Small intestine (tissue), 7 donors: Measurements from ENCODE around the gene DFFB. TPM values are rescaled to one million over a fixed set of nuclear protein-coding genes. Genes with fewer than 3 reads are reported as not detected.

Experiments used
- DNase-seq, 2 donors: peaks; one replicate each; pipeline versions ENCODE4 v3.0.0 to v3.0.0-alpha.2; 2013
- FAIRE-seq: peaks from 2 replicates; lab custom pipeline; 2012; peaks lifted over from hg19 to GRCh38; lab: Jason Lieb, UNC
- H3K27ac ChIP-seq, 3 donors: one replicate each; pipeline ENCODE4 v1.5.1; 2013; ENCODE audit warnings: low read length in 2 of 3, mild to moderate bottlenecking in 2 of 3, control low read depth in 1 of 3, inconsistent platforms in 1 of 3, low read depth in 1 of 3, moderate library complexity in 1 of 3
- H3K27me3 ChIP-seq, 3 donors: one replicate each; pipeline ENCODE4 v1.6.1; 2013; ENCODE audit warnings: low read length in 3 of 3, inconsistent platforms in 1 of 3; ENCODE audit not compliant: control insufficient read depth in 3 of 3, insufficient read depth in 3 of 3
- H3K36me3 ChIP-seq, 3 donors: one replicate each; pipeline ENCODE4 v1.6.1; 2013; ENCODE audit warnings: low read length in 3 of 3, inconsistent platforms in 1 of 3, low read depth in 1 of 3, mild to moderate bottlenecking in 1 of 3, moderate library complexity in 1 of 3; ENCODE audit not compliant: control insufficient read depth in 3 of 3, insufficient read depth in 2 of 3
- H3K4me1 ChIP-seq, 3 donors: one replicate each; pipeline ENCODE4 v1.6.1; 2013; ENCODE audit warnings: low read length in 2 of 3, inconsistent platforms in 1 of 3, low read depth in 1 of 3, mild to moderate bottlenecking in 1 of 3, moderate library complexity in 1 of 3; ENCODE audit not compliant: control insufficient read depth in 3 of 3, insufficient read depth in 2 of 3
- H3K4me3 ChIP-seq, 3 donors: one replicate each; pipeline ENCODE4 v1.5.1; 2013; ENCODE audit warnings: low read length in 3 of 3, control low read depth in 1 of 3, inconsistent platforms in 1 of 3, low read depth in 1 of 3, mild to moderate bottlenecking in 1 of 3, moderate library complexity in 1 of 3
- H3K9me3 ChIP-seq, 2 donors: one replicate each; pipeline ENCODE4 v1.6.1; 2013; ENCODE audit warnings: low read depth in 1 of 2, low read length in 1 of 2; ENCODE audit not compliant: control insufficient read depth in 2 of 2, insufficient read depth in 1 of 2
- WGBS, 3 donors: extraction: QIAGEN DNeasy Blood & Tissue Kit; methylation state at CpG; one replicate each; pipeline ENCODE4 v1.1.7; 2013; 5-methylcytosine and 5-hydroxymethylcytosine counted together
- polyA plus RNA-seq, 4 donors: library from polyadenylated mRNA; stranded (reverse) in 3 of 4; unstranded in 1 of 4; fragments of 200-250 nt in 3 of 4; fragments of 120-200 nt in 1 of 4; gene quantifications; one replicate each; pipeline versions ENCODE4 v1.2.1 to v1.2.3, GENCODE V29; 2013
- donor health status: healthy with polysubstance abuse.
- donor health status: control.
- donor health status: control.
- donor health status: Bipolar disorder and iron deficiency.
- donor health status: healthy.

DFFB gene
- polyA plus RNA-seq, 4 donors: 8.7 to 22.6 (median 11.9) TPM

- Histone ChIP-seq H3K4me1 (no peaks in the 10 kb centered on the region), H3K4me3 (no peak overlapping the region), H3K27ac (no peak overlapping the region), H3K9me3 (no peaks in the 10 kb centered on the region), H3K27me3 (no peaks in the 10 kb centered on the region), H3K36me3 (peaks cover 4 to 79% (median 35%) of the 10 kb centered on the region in 3 donors)
- FAIRE-seq (no peak), DNase-seq (no peak)
- WGBS, 3 donors: 89 to 93% (median 91%) methylated on average over 16 of the region's 16 CpGs
Measured at GRCh38 chr1:3822421-3822820, 34.9 kb upstream of the DFFB start.

DNA sequence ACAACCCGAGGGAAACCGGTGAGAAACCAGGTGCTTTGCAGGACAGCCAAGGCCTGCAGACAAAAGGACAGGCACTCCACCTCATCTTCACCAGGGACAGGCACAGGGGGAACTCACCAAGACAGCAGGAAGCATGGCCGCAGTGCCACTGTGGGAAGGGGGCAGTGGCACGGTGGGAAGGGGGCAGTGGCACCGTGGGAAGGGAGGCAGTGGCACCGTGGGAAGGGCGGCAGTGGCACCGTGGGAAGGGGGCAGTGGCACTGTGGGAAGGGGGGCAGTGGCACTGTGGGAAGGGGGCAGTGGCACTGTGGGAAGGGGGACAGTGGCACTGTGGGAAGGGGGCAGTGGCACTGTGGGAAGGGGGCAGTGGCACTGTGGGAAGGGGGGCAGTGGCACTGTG, 32.6 kb upstream of the DFFB start:
- H3K4me3 ChIP-seq: no peak overlapping the region
- 85 to 95% (median 91%) methylated on average over 6 to 8 of the region's 8 CpGs for WGBS, 3 donors
- FAIRE-seq (no peak), DNase-seq (no peak)
- peaks cover 10 to 85% (median 50%) of the 10 kb centered on the region in 3 donors for H3K36me3 ChIP-seq
- no peaks in the 10 kb centered on the region for H3K27me3 ChIP-seq
- H3K9me3 ChIP-seq: no peaks in the 10 kb centered on the region
- H3K4me1 ChIP-seq: no peaks in the 10 kb centered on the region
- no peak overlapping the region for H3K27ac ChIP-seq

DNA sequence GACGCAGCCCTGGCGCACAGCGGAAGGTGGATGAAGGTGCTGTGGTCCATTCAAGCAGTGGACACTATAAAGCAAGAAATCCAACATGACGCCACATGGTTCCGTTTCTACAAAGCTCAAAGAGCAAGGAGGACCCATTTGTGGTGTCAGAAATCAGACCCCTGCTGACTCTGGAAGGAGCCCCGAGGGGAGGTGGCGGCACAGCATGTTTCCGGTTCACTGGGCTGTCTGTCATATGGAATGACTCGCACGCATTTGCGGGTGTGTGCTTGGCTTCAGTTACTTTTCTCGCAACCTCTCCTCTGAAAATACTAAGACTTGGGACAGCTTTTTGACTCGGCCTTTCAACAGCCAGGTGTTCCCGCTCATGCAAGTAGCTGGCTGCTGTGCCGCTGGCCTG, 31.9 kb upstream of the DFFB start:
- H3K36me3 ChIP-seq: peaks cover 10 to 86% (median 48%) of the 10 kb centered on the region in 3 donors
- H3K4me3 ChIP-seq: no peak overlapping the region
- WGBS, 3 donors: 85 to 90% (median 87%) methylated on average over 15 of the region's 15 CpGs
- H3K27me3 ChIP-seq: no peaks in the 10 kb centered on the region
- H3K9me3 ChIP-seq: no peaks in the 10 kb centered on the region
- no peaks in the 10 kb centered on the region for H3K4me1 ChIP-seq
- H3K27ac ChIP-seq: no peak overlapping the region
- DNase-seq (no peak), FAIRE-seq (no peak)

- Histone ChIP-seq H3K4me1 (no peaks in the 10 kb centered on the region), H3K9me3 (no peaks in the 10 kb centered on the region), H3K4me3 (no peak overlapping the region), H3K27ac (no peak overlapping the region), H3K27me3 (no peaks in the 10 kb centered on the region), H3K36me3 (peaks cover 10 to 73% (median 44%) of the 10 kb centered on the region in 3 donors)
- 85 to 94% (median 92%) methylated on average over 13 to 14 of the region's 14 CpGs for WGBS, 3 donors
- DNase-seq: no peak
- no peak for FAIRE-seq
Measured at GRCh38 chr1:3827813-3828307, 29.4 kb upstream of the DFFB start.

- Histone ChIP-seq H3K27me3 (no peaks in the 10 kb centered on the region), H3K4me1 (no peaks in the 10 kb centered on the region), H3K4me3 (no peak overlapping the region), H3K36me3 (peaks cover 10 to 70% (median 41%) of the 10 kb centered on the region in 3 donors), H3K9me3 (no peaks in the 10 kb centered on the region), H3K27ac (no peak overlapping the region)
- no peak for FAIRE-seq
- 95 to 96% (median 95%) methylated on average over 8 of the region's 8 CpGs for WGBS, 3 donors
- DNase-seq: no peak
Measured at GRCh38 chr1:3828391-3828790, 28.9 kb upstream of the DFFB start.

DNA sequence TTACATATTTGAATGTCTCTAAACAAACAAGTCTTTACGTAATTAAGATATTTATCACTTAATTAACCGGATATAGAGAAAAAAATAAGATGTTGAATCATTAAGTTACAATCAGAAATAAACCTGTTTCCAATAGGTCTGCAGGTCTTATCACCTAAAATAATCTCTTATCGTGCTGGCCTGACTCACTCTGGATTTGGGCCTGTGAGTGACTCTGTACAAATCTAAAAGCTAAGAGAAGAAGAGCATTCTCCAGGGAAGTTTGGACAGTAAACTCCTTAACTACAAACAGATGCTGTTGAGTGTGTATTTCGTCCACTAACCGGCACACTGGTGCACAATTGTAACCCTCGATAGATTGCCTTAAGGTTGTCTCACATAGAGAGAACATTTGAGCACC, 25.6 kb upstream of the DFFB start:
- H3K36me3 ChIP-seq: peaks cover 12 to 56% (median 33%) of the 10 kb centered on the region in 3 donors
- WGBS, 3 donors: 78 to 83% (median 78%) methylated on average over 6 of the region's 6 CpGs
- FAIRE-seq: no peak
- H3K27me3 ChIP-seq: no peaks in the 10 kb centered on the region
- H3K4me3 ChIP-seq: no peak overlapping the region
- H3K9me3 ChIP-seq: no peaks in the 10 kb centered on the region
- H3K4me1 ChIP-seq: no peaks in the 10 kb centered on the region
- H3K27ac ChIP-seq: no peak overlapping the region
- DNase-seq: no peak

DNA sequence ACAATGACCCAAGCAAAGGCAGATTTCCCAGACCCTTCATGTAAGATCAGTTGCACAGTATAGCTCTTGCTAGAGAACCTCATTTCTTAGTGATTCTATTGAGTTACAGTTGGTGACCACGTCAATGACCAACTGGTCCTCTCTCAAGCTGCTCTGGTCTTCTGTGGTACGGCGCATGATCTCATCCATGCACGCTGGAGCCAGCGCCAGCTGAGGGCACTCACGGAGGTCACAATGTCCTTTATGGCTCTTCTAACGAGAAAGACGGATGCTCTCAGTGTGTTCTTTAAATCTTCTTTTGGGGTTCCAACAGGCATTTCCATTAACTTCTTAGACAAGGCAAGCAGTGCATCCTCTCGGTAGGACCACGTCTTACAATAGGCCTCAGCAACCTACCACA, 22.6 kb upstream of the DFFB start:
- FAIRE-seq: no peak

GRCh38 chr1:3836421-3836820, 20.9 kb upstream of the DFFB start:
- Histone ChIP-seq H3K27me3 (no peaks in the 10 kb centered on the region), H3K9me3 (peaks cover 0 to 13% of the 10 kb centered on the region in 2 donors), H3K36me3 (peaks cover 5 to 56% (median 27%) of the 10 kb centered on the region in 3 donors), H3K27ac (no peak overlapping the region), H3K4me3 (no peak overlapping the region), H3K4me1 (no peaks in the 10 kb centered on the region)
- FAIRE-seq: no peak
- 96 to 97% (median 97%) methylated on average over 10 to 11 of the region's 11 CpGs for WGBS, 3 donors
- DNase-seq: no peak

More for the DNA sequence above, 22.6 kb upstream of the DFFB start:
- WGBS, 3 donors: 91 to 98% (median 92%) methylated on average over 10 of the region's 10 CpGs
- Histone ChIP-seq H3K9me3 (peaks cover 0 to 13% of the 10 kb centered on the region in 2 donors), H3K36me3 (peaks cover 6 to 55% (median 30%) of the 10 kb centered on the region in 3 donors), H3K27me3 (no peaks in the 10 kb centered on the region), H3K4me1 (no peaks in the 10 kb centered on the region), H3K27ac (no peak overlapping the region), H3K4me3 (no peak overlapping the region)
- DNase-seq: no peak

DNA sequence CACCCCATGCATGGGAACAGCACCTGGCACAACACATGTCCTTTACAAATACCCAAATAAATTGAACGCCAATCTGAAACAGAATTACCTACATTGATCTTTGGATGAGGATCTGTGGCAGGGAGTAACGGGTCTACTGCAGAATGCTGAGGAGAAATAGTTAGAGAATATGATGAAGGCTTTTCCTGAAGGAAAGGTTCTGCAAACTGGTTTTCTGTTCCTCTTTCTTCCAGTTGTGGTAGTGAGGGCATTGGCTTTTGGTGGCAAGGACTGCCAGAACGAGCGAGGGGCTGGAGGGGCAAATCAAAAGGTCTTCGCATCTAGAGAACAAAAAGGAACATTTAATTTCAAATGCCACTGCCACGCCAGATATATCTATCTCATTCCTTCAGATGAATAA, 20.1 kb upstream of the DFFB start:
- 97 to 100% (median 98%) methylated on average over 6 of the region's 6 CpGs for WGBS, 3 donors
- FAIRE-seq (no peak), DNase-seq (no peak)
- H3K27ac ChIP-seq: no peak overlapping the region
- peaks cover 5 to 61% (median 24%) of the 10 kb centered on the region in 3 donors for H3K36me3 ChIP-seq
- H3K4me3 ChIP-seq: no peak overlapping the region
- H3K4me1 ChIP-seq: no peaks in the 10 kb centered on the region
- peaks cover 0 to 13% of the 10 kb centered on the region in 2 donors for H3K9me3 ChIP-seq
- no peaks in the 10 kb centered on the region for H3K27me3 ChIP-seq
